HG03521 (cell line): ENCODE data around the gene NGEF.

ENCODE experiments used
- ATAC-seq: cut with Tn5 transposase; IDR thresholded peaks from one replicate; pipeline ENCODE4 v1.9.1; 2021; ENCODE audit warnings: mild to moderate bottlenecking, moderate library complexity; ENCODE audit not compliant: unreplicated experiment

NGEF gene

DNA sequence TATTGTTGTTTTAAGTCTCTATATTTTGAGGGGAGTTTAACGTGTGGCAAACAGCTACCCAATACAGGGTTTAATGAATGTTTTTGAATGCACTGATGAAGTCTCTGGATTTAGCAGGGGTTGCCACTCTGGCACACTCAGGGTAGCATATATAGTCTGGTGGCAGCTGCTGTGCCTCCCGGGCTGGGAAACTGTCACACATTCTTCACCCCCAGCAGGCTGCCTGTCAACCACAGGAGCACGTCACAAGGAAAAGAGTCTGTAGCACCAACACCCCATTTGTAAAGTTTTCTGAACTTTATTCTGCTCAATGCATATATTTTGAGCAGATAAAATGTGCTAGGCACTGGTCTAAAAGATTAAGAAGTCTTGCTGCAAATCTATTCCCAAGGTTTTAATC is 39.3 kb downstream of the NGEF start:
- ATAC-seq, result no peak

DNA sequence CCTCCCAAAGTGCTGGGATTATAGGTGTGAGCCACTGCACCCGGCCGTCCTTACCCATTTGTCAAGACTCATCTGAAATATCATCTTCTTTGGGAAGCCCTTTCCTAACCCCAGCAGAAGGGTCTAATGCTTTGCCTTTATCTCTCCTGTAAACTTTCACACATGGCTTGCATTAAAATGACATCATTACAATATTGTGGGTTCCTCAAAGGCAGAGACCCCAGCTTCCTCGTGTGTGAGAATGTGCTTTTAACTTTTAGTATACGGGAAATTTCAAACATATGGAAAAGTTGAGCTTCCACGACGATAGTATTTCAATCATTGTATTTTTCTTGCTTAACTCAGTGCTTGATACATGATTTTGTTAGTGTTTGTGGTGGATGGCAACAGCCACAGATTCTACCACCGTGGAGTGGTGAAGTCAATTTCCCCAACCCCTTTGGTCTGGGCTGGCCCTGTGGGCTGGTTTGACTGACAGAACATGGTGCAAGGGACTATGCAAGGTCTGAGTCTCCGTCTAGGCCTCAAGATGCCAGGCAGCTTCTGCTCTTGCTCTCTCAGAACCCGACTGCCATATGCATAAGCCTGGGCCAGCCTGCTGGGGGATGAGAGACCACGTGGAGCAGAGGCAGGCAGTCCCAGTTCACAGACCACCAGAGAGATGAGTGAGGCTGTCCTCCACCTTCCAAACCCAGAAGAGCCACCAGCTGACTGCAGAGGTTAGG is 39.9 kb downstream of the NGEF start:
- no peak for ATAC-seq

DNA sequence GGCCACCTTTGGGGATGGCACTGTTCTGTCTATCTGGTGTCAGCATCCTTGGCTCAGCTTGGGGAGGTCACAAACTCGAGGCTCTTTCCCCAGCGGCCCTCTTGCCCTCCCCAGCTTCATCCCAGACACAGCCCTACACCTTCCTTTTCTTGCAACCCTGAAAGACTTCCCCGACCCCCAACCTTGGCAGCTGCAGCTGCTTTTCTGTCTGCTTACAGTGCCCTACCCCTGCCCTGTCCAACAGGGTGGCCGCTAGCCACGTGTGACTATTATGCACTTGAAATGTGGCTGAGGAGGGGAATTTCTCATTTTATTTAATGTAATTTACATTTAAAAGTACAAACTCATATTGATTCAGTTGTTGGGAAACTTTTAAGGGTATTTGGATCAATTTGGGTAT is 41.3 kb downstream of the NGEF start:
- ATAC-seq, result no peak

DNA sequence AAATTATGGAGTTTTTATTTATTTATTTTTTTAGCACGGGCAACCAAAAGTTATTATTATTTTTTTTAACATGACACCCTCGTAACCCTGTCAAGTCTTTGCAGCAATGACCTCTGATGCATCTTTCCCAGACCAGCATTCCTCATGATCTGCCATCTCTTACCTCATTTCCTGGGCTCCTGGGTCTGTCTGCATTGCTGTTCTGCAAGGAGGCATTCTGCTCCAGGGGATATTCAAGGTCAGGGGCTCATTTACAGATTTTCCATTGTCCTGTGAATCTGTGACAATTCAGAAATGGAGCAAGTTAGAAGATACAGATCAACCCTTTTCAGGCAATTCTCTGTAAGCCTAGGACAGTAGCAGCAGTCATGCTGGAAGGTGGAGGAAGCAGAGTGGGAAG is 43.0 kb downstream of the NGEF start:
- no peak for ATAC-seq

DNA sequence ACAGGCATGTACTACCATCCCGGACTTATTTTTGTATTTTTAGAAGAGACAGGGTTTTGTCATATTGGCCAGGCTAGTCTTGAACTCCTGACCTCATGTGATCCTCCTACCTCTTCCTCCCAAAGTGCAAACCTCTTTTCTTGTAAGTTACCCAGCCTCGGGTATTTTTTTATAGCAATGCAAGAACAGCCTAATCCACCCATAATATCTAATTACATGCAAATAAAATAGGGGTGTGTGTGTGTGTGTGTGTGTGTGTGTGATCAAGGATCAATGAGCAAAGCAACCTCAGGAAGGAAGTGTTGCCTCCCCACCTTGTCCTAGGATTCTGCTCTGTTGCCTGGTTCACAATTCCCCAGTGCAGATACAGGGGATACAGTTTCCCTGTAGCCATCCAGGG is 45.6 kb downstream of the NGEF start:
- ATAC-seq, result no peak

DNA sequence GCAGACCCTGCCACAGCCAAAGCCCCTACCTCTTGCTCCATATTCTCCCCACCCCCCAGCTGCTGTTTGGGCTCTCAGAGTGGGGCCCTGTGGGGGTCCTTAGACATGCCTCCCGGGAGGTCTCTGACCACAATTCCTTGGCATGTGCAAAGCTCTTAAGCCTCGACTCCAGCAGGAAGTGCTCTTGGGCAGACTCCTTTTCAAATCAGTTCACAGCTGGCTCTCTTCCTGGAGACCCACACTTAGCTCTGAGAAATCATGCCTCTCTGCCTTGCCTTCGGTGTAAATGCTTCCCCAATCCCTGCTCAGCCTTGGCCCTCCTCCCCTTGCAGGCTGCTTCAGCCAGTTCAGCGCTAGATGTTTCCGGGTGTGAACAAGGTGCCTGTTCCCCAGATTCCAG is 46.9 kb downstream of the NGEF start:
- ATAC-seq, result no peak

DNA sequence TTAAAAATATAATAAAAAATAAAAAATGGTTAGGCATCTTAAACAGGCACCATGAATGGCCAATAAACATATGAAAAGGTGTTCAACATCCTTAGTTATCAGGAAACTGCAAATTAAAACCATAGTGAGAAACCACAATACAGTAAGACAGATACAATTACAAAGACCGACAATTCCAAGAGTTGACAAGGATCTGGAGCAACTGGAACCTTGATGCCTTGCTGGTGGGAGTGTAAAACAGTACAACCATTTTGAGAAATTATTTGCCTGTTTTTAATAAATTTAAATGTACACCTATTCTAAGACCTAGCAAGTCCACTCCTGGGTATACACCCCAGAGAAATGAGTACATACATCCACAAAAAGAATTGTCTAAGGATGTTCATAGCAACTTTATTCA is 49.1 kb downstream of the NGEF start:
- ATAC-seq, result no peak

DNA sequence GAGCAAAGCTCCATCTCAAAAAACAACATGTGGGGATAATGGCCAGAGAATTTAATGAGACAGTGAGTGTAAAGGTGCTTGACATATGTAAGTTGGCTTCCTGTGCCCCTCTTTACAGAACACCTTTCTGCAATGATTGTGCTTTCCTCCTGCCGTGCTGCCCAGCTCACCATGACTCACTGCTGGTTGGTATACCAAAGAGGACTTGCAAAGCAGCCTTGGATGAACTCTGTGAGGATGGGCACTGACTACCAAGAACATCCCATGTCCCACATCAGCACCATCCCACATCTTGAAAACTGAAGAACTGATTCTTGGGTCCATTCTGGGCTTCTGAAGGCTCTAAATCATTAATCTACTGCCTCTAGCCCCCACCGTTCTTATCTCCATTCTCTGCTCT is 52.2 kb downstream of the NGEF start:
- no peak for ATAC-seq

DNA sequence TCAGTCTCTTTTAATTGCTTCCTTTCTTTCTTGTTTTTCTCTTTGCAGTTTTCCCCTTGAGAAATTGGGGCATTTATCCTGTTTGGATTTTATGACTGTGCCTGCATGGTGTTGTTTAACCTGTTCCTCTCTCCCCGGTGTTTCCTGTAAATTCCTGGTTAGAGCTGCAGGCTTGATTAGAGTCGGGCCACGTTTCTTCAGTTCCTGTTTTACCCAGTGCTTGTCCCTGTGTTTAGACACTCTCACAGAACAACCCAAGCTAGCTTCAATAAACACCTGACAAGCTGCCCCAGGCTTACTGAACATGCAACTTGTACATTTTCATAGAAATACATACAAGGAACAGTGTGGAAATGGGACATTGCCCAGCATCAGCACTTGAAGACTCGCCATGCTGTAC is 53.9 kb downstream of the NGEF start:
- no peak for ATAC-seq

DNA sequence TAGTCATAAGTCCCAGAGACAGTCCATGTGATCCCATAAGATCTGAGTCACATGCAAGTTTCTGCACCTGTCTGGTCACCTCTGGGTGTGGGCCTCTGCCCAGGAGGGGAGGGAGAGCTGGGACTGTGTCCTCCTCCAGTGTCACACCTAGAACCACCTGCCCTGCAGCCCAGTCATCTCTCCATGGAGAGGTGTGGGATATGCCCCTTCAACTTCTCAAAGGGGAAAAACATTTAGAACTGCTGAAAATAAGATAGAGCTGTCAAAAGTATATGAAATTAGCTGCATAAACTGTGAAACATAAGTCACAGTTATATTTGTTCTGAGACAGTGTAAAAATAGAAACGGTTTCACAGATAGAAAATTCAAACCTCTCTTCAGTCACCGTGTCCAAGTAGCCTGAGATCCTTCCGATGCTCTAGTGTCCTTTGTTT is 55.4 kb downstream of the NGEF start:
- no peak for ATAC-seq

DNA sequence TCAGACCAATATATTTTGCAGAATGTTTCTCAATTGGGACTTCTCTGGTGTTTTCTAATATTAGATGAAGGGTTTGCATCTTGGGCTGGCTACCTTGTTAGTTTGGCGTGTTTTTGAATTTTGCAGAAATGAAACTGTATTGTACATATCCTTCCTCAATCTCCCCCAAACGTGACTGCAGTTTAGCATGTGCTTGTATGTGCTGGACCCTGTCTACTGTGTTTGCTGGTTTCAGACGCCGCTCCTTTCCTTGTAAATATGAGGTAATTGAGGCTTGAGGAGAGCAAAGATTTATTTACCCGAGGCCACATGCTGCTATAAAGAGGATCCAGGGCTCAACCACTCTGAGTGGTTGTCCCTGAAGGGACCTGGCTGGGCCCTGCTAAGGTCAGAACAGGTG is 57.2 kb downstream of the NGEF start:
- ATAC-seq, result no peak

DNA sequence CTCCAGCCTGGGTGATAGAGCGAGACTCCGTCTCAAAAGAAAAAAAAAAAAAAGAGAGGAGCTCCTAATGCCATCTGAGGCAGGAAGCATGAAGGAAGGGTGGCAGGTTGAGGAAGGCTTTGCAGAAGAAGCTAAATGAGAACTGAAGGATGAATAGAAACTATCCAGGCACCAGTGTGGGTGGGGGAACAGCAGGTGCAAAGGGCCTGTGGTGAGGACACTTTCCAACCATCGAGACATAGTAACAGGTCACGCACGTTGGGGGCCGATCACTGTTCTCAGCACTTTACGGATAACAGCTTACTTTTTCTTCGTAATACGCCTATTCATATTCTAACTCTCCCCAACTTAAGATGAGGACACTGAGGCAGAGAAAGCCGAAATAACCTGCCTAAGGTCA is 58.4 kb downstream of the NGEF start:
- no peak for ATAC-seq

DNA sequence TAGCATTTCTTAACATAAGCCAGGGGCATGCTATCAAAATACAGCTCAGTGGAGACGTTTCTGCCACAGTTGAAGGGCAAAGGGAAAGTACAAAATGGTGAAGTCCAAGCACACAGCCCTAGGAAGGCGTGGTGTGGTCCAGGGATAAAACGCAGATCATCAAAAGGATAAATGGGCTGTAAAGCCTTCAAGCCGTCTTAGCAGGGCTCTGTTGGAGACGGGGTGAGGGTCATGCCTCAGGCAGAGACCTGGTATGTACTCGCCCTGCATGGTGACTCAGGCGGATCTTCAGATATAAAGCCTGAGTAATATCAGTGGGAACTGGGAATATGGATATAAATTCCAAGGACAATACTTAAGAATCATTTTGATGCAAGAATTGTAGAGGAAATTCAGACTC is 61.2 kb downstream of the NGEF start:
- no peak for ATAC-seq

DNA sequence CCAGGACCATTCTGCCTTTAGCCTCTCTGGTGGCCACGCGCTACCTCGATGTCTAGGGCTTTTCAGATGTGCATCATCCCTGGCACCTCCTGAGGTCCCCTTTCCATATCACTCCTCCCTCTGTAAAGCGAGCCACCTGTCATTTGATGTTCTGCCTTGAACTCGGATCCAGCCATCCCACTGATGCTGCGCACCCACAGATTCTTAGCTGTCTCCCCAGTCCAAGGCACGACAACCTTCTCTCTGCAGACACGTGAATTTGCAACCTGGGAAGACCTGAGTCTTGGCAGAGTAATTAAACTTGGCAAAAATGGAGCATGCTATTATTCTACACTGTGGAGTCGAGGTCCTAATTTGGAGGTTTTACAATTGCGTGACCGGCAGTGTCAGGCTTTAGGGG is 61.9 kb downstream of the NGEF start:
- ATAC-seq, result no peak

DNA sequence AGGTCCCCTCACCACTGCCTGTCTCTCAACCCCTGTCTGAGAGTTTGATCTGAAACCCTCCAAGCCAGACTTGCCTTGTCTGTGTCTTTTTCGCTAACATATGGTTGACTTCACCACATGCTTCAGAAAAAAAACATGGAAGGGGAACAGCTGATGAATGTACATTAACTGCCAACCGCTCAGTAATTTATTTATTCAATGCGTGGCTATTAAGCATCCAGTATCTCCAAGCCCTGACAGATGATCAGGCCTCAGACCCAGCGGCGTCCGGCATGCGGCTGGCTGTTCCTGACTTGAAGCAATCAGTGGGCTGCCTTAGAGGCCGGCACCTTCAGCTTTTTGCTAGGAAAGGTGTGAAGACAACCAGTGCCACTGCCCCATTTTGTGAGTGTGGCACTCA is 62.3 kb downstream of the NGEF start:
- ATAC-seq, result no peak

DNA sequence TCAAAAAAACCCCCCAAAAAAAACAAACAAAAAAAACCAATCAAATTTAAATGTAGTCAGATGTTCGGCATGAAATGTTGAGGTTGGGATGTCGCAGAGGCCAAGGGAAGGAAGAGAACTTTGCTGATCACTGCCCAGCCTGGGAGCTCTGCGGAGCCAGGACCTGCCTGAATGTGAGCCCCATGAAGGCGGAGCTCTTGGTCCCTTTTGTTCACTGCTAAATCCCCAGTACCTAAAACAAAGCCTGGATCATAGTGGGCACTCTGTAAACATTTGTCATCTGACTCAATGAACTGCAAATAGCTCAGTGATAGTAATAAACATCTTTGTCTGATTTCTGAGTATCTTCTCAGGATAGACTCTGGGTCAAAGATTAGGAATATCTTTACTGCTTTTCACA is 64.0 kb downstream of the NGEF start:
- ATAC-seq, result no peak

DNA sequence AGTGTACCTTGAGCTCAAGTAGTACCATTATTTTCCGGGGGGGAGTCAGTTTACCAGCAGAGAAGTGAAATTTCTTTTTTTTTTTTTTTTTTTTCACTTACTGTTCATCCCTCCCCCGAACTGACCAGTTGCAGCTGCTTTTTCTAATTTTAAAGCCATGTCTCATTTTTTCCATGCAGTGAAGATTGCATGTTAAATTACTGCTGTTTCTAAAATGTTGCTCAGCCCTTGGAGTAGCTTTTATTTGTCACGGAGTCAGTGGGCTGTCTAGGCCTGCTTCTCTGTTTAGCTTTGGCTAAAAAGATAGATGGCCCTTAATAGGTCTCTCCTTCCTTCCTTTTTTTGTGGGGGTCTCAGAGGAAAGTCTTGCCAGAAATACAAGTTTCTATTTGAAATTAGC is 70.2 kb downstream of the NGEF start:
- no peak for ATAC-seq

DNA sequence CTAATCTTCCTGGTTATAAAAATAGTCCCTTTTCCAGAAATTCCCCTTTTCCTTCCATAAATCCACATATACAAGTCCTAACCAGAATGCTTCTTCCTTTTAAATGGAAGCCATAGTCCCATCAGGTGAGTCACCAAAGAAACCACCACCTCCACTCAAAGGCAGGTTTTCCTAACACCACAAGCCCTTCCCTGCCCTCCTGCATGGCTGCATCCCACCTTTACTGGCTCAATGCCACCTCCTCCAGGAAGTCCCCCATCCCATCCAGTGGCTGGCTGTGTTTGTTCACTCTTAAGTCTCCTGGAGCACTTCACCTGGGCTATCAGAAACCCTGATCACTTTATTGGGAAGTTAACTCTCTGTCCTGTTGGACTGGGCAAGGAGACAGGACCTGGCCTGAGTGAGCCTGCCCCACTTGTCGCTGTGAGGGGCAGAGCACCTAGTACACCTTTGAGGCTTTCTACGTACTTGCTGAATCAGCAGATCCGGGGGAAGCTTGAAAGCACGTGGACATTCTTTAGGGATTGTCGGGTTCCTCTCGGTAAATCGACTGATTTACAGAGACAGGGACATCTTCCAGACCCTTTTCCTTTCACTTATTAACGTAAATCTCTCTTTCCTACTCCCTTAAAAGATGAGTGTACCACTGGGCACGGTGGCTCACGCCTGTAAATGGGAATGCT is 71.0 kb downstream of the NGEF start:
- no peak for ATAC-seq

DNA sequence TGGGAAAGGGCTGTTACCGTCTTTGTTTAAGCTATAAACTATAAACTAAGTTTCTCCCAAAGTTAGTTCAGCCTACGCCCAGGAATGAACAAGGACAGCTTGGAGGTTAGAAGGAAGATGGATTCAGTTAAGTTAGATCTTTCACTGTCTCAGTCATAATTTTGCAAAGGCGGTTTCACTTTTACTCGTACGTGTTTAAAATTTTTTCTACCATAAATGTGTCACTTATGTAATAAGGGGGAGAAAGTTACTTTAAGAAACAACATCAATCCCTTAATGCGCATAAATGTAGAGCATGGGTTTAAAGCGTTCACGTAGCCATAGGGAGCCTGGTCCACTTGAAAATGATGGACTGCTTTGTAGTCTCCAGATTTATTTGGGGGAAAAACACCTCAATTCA is 71.7 kb downstream of the NGEF start:
- ATAC-seq, result no peak

DNA sequence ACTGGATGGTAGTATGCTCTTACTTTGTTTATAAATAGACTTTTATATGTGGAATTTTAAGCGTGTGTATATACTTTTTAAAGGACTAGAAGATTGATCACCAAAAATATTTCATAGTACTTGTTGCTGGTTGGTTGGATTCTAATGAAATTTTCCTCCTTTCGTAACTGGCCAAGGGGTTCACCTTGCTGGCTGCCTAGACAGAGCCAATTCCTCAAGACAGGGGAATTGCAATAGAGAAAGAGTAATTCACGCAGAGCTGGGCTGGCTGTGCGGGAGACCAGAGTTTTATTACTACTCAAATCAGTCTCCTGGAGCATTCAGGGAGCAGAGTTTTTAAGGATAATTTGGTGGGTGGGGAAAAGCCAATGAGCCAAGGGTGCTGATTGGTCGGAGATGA is 72.3 kb downstream of the NGEF start:
- ATAC-seq, result no peak

DNA sequence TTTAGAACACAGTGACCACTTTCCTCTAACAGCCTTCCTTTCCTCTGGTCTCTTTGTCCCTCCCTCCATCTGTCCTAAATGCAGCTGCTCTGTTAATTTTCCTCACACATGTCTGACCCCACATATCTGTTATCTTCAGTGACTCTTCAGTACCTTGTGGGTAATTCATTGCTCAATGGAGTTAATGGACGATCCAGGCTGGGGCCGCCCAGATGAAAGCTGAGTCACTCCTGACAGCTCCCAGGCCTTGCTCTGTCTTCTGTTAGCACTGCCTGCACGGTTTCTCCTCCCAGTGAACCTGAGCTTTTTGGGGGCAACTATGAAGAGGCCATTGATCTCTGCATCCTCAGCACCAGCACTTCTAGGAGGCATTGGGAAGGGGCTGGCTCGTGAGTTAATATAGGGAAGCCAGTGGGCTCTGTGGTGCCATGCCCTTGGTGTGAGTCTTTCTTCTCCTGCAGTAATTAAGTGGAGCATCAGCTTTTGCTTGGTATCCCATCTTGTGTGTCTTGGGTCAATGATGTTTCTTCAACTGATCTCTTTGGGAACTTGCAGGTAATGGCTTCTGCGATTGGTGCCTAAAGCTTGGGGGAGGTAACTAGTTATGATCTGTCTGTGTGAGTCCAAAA is 75.7 kb downstream of the NGEF start:
- no peak for ATAC-seq

DNA sequence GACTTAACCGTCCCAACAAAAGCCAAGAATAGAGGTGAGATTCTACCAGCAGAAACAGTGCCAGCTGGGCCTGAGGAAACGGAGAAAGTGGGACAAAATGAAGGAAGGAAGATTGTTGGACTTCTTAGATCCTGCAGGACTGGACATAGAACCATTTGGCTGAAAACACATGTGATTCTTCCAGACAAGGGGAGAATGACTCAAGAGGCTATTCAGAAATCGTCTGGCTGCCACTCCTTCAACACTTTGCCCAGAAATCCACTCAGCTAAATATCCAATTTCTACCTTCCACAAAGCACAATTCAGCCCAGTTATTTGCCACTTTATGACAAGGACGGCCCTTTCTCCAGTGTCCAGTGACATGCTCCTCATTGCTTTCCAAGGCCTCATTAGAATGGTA is 81.4 kb downstream of the NGEF start:
- ATAC-seq, result no peak

DNA sequence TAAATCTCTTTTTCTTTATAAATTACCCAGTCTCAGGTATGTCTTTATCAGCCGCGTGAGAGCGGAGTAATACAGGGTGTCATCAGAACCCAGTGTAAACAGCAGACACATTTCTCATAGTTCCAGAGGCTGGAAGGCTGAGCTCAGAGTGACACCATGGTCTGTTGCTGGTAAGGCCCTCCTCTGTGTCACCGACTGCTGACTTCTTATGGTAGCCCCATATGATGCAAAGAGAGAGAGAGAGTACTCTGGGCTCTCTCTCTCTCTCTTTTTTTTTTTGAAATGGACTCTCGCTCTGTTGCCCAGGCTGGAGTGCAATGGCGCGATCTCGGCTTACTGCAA is 83.0 kb downstream of the NGEF start:
- no peak for ATAC-seq
